HG03139 (cell line): ENCODE measurements around the gene MALT1.

ENCODE experiments used
- ATAC-seq: cut with Tn5 transposase; IDR thresholded peaks from one replicate; pipeline ENCODE4 v1.9.1; 2021; ENCODE audit not compliant: unreplicated experiment

The MALT1 gene

GRCh38 chr18:58802959-58803358, 131.7 kb downstream of the MALT1 start:
- no peak for ATAC-seq

GRCh38 chr18:58803978-58804377, 132.7 kb downstream of the MALT1 start:
- ATAC-seq: no peak
